KBM-7 (cell line): Measurements from ENCODE around the gene ADRB2.
"Not testable (repeated sequence)": the region's sequence is repeated elsewhere in the genome, so short reads cannot be mapped to it uniquely, and the experiment has no call there.

ENCODE experiments used
- DNase-seq: peaks from one replicate; pipeline ENCODE4 v3.0.0-alpha.2; 2015
- in situ Hi-C: fragments of 300-500 bp; cut with MboI; formaldehyde crosslinking; loops from 2 replicates; pipeline ENCODE4 v1.14.3; 2020; ENCODE audit warnings: low sequenced_read_pairs, low pct_unique_long_range_greater_than_20kb, mixed read lengths

Gene ADRB2

DNA sequence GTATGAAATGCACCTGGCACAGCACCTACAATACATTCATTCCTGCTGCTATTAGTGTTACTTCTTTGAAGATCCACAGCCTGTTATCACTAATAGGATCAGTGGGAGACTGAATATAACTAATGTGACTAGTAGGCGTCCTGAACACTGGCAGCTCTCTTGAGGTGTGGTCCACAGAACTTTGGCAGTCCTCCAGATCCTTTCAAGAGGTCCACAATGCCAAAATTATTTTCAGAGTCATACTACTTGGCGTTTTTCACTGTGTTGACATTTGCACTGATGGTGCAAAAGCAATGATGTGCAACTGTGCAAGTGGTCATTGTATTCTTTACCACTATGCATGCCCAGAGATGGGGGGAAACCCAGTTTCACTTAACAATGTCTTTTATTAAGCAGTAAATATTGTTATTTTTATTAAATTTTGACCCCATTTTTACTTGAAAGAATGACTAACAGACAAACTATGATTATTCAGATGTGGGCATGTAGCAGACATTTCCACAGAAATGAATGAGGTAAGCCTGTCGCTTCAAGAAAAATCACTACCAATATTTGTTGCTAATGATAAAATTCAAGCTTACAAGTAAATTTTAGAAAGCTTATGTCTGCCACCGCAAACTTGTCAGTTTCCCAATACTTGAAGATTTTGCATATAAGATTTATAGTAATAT is 48.9 kb downstream of the ADRB2 start:
- in situ Hi-C loops, result no loop called here
- DNase-seq, result no peak

DNA sequence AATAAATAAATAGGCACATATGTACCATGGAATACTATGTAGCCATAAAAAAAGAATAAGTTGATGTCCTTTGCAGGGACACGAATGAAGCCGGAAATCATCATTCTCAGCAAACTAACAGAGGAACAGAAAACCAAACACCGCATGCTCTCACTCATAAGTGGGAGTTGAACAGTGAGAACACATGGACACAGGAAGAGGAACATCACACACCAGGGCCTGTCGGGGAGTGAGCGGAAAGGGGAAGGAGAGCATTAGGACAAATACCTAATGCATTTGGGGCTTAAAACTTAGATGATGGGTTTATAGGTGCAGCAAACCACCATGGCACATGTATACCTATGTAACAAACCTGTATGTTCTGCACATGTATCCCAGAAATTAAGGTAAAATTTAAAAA is 51.0 kb downstream of the ADRB2 start:
- in situ Hi-C loops, result not testable (repeated sequence)
- DNase-seq, result peak; percentile 26
